Activated CD4-positive, alpha-beta T cell treated with anti-CD3 and anti-CD28 coated beads, Interleukin-2, amount 50 U/mL, for 24 hours (primary cell): ENCODE results near the gene APEX1.

Experiments
- DNase-seq, 2 donors: peaks; one replicate each; pipeline ENCODE4 v3.0.0-alpha.2; 2020; ENCODE audit warnings: low read depth in 1 of 2, low spot score in 1 of 2

The APEX1 gene

GRCh38 chr14:20454516-20455354 lies at the start of gene APEX1, which contains the start of gene OSGEP:
APEX1 (plus strand) TSS chr14:20455226; CDS start chr14:20455646, 420 bp downstream.
OSGEP (minus strand) TSS chr14:20454812; CDS start chr14:20454683, 129 bp downstream.
- peak; percentile 90 to 98 for DNase-seq

DNA sequence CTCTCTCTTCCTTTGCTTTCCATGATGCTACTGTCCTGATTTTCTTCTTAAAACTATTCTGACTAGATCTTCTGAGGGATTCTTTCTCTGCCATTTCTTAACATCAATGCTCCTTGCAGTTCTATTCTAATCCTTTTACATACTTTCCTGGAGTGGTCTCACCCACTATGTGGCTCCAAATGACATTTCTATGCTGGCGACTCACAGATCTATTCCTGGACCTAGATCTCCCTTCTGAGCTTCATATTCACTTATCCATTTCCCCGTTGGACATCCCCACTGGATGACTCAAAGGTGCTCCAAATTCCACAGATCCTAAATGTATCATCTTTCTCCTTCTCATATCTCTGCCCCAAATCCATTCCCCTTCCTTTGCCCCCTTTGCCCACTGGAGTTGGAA lies 45.8 kb upstream of the APEX1 start:
- no peak for DNase-seq

DNA sequence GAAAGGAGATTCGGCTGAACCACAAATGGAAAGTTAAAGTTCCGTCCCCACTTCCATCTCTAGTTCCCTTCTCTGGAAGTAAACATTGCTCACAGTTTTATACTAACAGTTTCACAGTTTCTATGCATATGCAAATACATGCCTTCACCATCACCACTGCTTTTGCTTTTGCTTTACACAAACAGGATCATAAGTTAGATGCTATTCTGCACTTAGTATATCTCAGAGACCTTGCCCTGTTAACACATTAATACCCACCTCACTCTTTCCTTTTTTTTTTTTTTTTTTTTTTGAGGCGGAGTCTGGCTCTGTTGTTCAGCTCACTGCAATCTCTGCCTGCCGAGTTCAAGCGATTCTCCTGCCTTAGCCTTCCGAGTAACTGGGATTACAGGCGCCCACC lies 42.6 kb upstream of the APEX1 start:
- DNase-seq = no peak

DNA sequence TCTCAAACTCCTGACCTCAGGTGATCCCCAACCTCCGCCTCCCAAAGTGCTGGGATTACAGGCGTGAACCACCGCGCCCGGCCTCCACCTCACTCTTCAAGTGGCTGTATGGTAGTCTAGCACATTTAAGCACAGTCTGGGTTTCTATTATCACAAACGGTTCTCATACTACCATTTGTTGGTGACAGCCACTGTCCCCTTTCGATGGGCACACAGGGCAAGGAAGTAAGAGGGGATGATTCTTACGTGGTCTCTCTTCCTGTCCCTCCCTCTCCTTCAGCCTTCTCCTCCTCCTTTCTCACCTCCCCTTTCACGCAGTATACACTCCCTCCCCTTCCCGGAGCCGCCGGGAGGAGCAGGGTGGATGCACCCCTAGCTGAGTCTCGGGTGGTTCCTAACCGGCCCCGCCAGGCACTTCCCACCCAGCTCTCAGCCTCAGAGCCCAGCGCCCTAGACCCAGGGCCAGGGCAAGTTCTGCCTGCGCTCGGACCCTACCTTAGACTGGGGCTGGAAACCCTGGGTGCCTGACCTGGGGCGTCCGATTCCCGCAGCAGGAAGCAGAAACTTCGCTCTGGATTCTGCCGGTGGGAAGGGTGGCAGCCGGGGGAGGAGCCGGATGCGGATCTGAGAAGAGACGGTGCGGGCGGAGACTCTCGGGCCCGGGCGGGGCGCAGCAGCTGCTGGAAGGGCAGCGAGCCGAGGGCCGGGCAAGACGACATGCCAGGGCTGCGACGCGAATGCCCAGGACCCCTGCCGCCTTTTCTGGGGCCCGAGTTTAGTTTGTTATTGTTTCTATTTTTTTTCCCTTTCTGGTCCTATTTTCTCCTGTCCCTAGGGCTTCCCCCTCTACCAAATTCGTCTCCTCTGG lies 41.9 kb upstream of the APEX1 start, which contains the start of gene TEP1:
Gene TEP1 (minus strand): TSS at position 626 of the 868 bp plus-strand sequence. CDS start 5,062 bp downstream, outside the sequence.
- peak; percentile 47 to 65 for DNase-seq

- DNase-seq = peak in 1 of 2 donors; percentile 24
Observed at GRCh38 chr14:20413744-20414082, 41.3 kb upstream of the APEX1 start.

GRCh38 chr14:20415782-20416206 lies 39.2 kb upstream of the APEX1 start:
- peak in 1 of 2 donors; percentile 37 for DNase-seq

- DNase-seq = no peak
Observed at GRCh38 chr14:20416223-20416622, 38.8 kb upstream of the APEX1 start.

DNA sequence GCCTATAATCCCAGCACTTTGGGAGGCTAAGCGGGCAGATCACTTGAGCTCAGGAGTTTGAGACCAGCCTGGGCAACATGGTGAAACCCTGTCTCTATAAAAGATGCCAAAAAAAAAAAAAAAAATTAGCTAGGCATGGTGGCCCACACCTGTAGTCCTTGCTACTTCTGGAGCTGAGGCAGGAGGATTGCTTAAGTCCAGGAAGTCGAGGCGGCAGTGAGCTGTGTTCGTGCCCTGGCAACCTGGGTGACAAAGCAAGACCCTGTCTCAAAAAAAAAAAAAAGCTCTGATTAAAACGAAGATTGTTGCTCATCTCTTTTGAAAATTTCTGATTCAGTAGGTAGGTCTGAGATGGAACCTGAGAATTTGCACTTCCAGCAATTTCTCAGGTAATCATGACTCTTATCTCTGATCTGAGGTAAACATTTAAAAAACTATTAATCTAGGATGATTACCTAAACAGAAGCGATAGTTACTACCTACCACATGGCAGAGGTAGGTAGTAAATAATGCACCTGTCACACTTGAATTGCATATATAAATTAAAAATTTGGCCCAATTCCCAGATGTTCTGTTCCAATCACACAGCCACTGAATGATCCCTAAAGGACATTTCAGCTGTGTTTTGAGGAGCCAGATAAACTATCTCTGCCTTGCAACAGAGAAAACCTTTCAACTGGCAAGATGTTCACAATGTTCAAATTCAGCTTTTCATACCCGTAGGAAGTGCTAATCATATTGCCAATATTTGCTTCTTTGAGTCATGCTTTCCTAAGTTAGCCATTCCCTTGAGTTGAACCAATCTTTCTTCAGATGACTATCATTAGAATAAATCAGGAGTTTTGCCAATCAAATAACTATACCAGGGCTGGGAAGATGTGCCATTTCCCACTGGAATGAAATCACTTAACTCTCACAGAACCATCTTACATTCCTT lies 37.5 kb upstream of the APEX1 start:
- no peak for DNase-seq

- DNase-seq = no peak
Observed at GRCh38 chr14:20418501-20418909, 36.5 kb upstream of the APEX1 start.

DNA sequence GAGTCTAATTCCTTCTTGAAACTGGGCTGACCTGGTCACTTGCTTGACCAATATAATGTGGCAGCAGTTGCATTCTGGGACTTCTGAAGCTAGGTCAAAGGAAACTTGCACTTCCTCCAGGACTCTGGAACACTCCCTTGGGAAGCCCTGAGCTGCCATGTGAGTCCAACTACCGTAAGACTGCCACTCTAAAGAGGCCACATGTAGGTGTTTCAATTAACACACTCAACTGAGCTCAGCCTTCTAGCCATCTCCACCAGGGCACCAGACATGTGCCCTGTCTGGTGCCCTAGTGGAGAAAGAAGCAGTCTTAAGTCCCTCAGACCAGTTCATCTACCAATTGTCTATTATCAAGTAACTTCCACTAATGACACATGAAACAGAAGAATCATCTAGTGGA lies 35.6 kb upstream of the APEX1 start:
- DNase-seq = no peak

GRCh38 chr14:20421267-20421666 lies 33.8 kb upstream of the APEX1 start:
- no peak for DNase-seq

DNA sequence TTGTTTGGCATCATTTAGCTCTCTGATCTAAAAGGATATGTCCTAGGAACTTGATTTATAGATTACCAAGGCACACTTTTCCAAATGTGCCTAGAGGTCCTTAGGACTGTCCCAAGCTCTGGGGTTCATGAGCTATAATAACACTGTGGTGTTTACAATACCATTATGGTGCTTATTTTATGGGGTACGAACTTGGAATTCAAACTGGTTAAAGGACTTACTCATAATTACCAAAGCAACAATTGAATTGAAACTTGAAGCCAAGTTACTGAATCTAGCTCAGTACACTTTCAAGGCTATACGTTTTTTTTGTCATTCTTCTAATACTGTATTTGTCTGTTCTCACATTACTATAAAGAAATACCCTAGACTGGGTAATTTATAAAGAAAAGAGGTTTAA lies 32.1 kb upstream of the APEX1 start:
- no peak for DNase-seq

DNA sequence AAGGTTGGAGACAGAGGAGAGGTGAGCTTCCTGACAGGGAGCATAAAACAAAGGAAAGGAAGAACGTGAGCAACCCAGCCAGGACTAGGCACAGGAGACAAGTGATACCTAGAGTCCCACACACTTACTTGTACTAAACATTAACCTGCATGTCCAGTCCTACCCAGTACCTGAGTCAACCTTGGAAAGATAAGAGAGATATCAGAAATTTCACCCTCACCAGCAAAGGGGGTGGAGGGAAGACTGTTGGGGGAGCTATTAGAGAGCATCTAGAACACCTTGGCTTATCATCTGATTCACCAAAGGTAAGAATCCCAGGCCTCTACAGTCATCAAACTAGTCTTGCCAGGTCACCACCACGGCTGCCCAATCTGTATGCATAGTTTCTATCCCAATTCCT lies 30.2 kb upstream of the APEX1 start:
- DNase-seq = no peak

GRCh38 chr14:20427231-20428009 lies 27.6 kb upstream of the APEX1 start:
- DNase-seq = no peak

GRCh38 chr14:20428010-20428365 lies 27.0 kb upstream of the APEX1 start:
- no peak for DNase-seq

DNA sequence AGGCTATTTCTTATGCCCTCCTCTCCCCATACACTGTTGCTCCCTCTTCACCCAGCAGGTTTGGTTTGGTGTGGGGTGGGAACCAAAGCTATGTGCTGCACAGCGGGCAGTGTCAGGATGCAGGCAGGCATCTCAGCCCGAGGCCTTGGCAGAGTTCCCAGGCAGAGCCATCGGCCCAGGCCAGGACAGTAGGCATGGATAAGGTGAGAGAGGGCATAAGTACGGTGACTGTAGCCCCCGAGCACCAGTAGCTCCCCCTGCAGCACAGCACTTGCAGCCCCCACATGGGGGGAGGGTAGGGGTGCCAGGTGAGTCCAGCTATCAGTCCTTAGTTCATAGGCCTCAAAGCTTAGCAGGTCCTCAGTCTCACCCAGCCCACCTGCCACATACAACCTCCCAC lies 26.2 kb upstream of the APEX1 start:
- DNase-seq = no peak

DNA sequence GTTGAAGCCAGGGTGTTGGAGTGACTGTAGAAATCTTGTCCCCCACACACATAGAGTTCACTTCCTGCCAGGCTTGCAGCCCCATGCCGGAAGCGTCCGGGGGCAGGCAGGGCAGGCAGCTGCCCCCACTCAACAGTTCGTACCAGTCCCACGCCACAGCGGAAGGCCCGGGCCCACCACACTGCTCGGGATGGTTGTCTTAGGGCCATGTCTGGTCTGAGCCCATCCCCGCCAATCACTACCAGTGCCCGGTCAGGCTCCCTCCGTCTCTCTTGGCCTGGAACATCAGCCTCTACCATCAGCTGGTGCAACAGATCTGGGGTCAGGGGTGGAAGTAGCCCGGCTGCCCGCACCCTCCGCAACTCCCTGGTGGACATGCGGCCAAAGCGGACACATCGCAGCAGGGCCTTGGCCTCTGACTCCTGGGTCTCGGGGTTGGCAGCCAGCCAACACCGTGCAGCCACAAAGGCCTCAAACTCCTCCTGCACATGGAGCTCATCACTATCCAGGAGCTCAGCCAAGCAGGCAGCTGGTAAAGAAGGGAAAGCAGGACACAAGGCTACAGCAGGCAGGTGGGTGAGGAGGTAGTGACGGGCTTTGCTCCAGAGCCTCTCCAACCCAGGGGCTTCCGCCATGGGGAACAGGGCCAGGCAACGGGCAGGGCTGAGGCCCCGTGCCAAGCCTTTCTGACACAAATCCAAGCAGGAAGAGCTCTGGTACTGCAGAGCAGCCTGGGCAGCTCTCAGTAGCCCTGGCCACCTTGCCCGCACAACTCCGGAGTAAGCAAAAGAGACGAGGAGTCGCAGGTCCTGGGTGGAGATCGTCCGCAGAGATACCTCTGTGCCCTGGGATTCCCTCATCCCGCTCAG lies 25.0 kb upstream of the APEX1 start:
- DNase-seq = no peak

DNA sequence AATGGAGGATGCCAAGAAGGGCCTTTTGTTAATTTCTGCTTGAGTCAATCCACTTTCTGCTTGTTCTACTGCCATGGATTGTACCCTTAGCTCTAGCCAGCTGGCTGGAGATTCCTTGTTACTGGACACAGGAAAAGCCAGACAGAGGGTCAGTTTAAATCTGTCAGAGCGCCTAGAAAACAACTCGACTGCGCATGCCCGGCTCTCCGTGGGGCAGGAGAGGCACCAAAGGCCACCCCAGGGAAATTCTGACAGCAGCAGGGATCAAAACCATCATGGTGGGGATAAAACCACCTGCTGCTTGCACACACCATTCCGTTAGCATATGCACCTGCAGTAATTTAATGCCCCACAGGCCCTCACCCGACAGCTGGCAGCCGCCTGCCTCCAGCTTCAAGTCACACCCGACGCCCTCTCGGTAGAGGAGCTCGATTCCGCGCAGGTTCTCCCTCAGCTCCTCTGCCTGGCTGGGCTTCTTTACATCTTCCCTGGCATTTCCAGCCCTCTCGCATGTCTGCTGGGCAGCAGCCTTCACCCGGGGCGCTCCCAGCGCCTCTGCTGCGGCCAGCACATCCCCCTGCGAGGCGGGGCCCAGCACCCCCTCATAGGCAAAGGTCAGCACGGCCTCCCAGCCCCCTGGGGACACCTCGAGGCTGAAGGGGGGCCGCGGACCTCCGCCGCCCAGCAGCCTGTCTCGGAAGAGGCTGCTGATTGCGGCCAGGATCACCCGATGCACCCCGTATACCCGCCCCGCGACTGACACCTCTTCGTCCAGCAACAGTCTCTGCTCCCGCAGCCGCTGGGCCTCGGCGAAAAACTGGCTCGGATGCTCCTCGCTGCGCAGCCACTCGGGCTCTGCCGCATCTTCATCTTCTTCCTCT lies 20.1 kb upstream of the APEX1 start:
- DNase-seq = no peak
